Activated T-cell treated with anti-CD3 and anti-CD28 coated beads, Interleukin-2, amount 50 U/mL, for 72 hours (primary cell): Measurements from ENCODE around the gene MEGF11. TPM values are rescaled to one million over a fixed set of nuclear protein-coding genes. Genes with fewer than 3 reads are reported as not detected.
"Not testable (repeated sequence)": the region's sequence is repeated elsewhere in the genome, so short reads cannot be mapped to it uniquely, and the experiment has no call there.

Experiments
- ATAC-seq, 2 donors: fragments of 150-1000 bp; cut with Tn5 transposase; replicated peaks in 1 of 2; 2 replicates each; pipeline ENCODE4 v1.10.0; 2021; ENCODE audit warnings: moderate library complexity in 2 of 2, mild to moderate bottlenecking in 1 of 2
- DNase-seq, 2 donors: peaks; one replicate each; pipeline ENCODE4 v3.0.0; 2021 to 2022; ENCODE audit warnings: mixed read lengths in 1 of 2
- H3K27ac Mint-ChIP-seq: one replicate; pipeline ENCODE4 v1.8.0; 2022; ENCODE audit warnings: mild to moderate bottlenecking, moderate library complexity, mixed read lengths
- H3K27me3 Mint-ChIP-seq: one replicate; pipeline ENCODE4 v1.8.0; 2022; ENCODE audit warnings: low read depth, mixed read lengths
- H3K36me3 Mint-ChIP-seq, 2 donors: one replicate each; pipeline ENCODE4 v1.8.0; 2022; ENCODE audit warnings: mixed read lengths in 2 of 2, mild to moderate bottlenecking in 1 of 2; ENCODE audit not compliant: insufficient read depth in 2 of 2
- H3K4me1 Mint-ChIP-seq: one replicate; pipeline ENCODE4 v1.8.0; 2022; ENCODE audit warnings: low read depth, mixed read lengths
- H3K4me3 Mint-ChIP-seq, 2 donors: one replicate each; pipeline ENCODE4 v1.8.0; 2022; ENCODE audit warnings: mild to moderate bottlenecking in 2 of 2, mixed read lengths in 2 of 2, moderate library complexity in 2 of 2
- H3K9me3 Mint-ChIP-seq, 2 donors: one replicate each; pipeline ENCODE4 v1.8.0; 2022; ENCODE audit warnings: mixed read lengths in 2 of 2
- total RNA-seq, 2 donors: library from RNA; stranded (reverse); gene quantifications; one replicate each; pipeline ENCODE4 v1.2.3, GENCODE V29; 2022

Gene MEGF11
- total RNA-seq, 2 donors from 2014 or later = not detected

DNA sequence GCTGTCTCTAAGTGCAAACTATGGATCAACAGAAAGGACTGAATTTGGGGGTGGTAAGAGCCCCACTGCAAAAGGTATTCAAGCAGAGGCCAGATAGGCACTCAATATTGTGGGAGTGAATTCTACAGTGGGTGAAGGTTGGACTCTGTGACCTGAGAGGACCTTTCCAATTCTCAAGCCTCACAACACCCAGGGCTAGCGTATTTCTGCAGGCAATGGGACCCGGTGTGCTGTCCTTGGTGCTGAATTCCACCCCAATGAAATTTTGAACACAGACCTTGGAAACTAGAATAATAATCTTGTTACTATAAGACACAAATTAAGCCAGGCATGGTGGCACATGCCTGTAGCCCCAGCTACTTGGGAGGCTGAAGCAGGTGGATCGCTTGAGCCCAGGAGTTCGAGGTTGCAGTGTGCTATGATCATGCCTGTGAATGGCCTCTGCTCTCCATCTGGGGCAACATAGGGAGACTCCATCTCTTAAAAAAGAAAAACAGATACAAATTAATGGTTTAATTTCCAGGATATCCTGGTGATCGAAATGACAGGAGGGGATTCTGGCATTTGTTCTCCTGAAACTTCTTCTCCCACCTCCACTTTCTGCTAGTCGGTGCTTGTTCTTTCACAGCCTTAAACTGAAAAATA, 248.8 kb downstream of the MEGF11 start:
- Mint-ChIP-seq H3K4me1 (no peaks in the 10 kb centered on the region), H3K27me3 (peaks cover 12% of the 10 kb centered on the region), H3K4me3 (no peak overlapping the region), H3K36me3 (no peaks in the 10 kb centered on the region), H3K27ac (no peak overlapping the region), H3K9me3 (no peaks in the 10 kb centered on the region)
- ATAC-seq (no peak), DNase-seq (peak in 1 of 2 donors; percentile 12)

DNA sequence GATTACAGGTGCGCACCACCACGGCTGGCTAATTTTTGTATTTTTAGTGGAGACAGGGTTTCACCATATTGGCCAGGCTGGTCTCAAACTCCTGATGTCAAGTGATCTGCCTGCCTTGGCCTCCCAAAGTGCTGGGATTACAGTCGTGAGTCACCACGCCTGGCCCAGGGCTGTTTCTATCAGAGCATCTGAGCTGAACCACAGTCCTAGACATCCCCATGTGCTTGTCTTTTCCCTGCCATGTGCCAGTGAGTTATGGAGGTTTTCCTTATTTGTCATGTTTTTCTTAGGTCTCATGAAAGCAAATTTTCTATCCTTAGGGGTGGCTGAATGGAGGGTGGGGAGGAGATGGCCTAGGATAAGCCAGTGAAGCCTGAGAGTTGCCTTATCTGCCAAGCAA, 250.4 kb downstream of the MEGF11 start:
- H3K36me3 Mint-ChIP-seq, H3K27ac Mint-ChIP-seq, H3K4me1 Mint-ChIP-seq, H3K9me3 Mint-ChIP-seq, H3K4me3 Mint-ChIP-seq, ATAC-seq, DNase-seq: not testable (repeated sequence)
- peaks cover 12% of the 10 kb centered on the region for H3K27me3 Mint-ChIP-seq

DNA sequence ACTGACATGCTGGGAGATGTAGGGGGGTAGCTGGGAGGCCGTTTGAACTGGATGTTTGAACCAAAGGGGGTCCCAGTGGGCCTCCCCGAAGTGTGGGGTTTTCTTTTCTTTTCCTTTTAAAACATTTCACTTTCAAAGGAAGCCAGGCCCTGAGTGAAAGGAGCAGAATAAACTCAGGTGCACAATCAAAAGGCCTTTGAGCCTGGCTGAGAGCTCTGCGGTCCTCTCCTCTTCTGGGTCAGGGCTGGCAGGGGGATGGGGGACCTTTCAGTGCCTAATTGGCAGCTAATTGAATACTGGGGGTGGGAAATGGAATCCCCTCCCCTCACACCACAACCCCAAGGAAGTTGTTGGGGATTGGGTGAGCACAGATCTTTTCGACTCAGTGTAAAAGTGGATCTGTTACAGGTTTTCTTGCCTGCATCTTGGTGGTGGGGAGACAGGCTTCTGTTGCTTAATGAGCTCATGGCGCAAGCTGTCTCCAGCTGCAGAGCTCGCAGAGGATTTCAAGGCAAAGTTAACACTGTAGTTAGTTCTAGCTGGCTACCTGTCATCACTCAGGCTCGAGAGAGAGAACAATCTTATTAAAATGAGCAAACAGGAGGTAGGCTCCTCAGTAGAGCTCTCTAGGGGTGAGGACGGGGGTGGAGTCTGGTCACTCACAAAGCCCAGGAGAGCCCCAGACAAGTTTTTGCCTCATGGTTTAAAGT, 251.7 kb downstream of the MEGF11 start:
- H3K27me3 Mint-ChIP-seq = peaks cover 16% of the 10 kb centered on the region
- ATAC-seq = no peak
- H3K36me3 Mint-ChIP-seq = no peaks in the 10 kb centered on the region
- no peaks in the 10 kb centered on the region for H3K4me1 Mint-ChIP-seq
- no peak for DNase-seq
- no peaks in the 10 kb centered on the region for H3K9me3 Mint-ChIP-seq
- no peak overlapping the region for H3K27ac Mint-ChIP-seq
- no peak overlapping the region for H3K4me3 Mint-ChIP-seq

DNA sequence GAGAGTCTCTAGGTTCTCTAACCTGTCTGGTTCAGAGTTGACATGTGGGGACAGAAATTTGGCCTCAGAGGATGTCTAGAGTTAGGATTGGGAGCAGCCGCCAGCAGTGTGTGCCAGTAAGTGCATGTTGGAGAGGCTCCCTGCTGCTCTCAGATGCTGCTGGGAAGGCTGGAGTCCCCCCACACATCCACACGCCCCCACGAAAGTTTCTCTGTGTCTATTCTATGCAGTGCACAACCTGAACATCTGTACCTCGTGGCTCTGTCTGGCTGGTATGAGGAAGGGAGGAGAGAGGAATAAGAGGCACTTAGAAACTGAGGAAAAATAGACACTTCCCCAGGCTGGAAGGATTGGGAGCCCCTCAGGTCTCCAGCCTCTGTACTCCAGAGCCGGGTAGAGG, 252.5 kb downstream of the MEGF11 start:
- ATAC-seq = no peak
- no peaks in the 10 kb centered on the region for H3K4me1 Mint-ChIP-seq
- H3K27ac Mint-ChIP-seq = no peak overlapping the region
- H3K36me3 Mint-ChIP-seq = no peaks in the 10 kb centered on the region
- H3K27me3 Mint-ChIP-seq = peaks cover 17% of the 10 kb centered on the region
- H3K9me3 Mint-ChIP-seq = no peaks in the 10 kb centered on the region
- H3K4me3 Mint-ChIP-seq = no peak overlapping the region
- DNase-seq = no peak

DNA sequence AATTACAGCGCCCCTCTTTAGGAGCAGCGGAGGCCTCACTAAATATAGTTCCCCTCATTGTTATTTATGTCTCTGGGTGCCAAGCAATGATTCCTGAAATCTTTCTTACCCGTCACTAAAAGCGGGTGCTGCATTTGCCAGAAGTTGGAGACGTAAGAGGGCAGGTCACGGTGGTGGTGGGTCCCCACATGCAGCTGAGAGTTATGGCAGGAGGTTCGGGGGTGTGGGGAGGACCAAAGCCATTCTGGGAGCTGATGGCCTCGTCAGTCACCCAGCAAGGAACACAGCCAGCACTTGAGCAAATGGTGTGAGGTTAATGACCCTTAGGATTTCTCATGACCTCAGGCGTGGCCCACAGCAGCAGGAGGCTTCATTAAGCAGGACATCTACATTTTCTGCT, 255.1 kb downstream of the MEGF11 start:
- no peaks in the 10 kb centered on the region for H3K9me3 Mint-ChIP-seq
- peaks cover 24% of the 10 kb centered on the region for H3K27me3 Mint-ChIP-seq
- H3K27ac Mint-ChIP-seq = no peak overlapping the region
- H3K36me3 Mint-ChIP-seq = no peaks in the 10 kb centered on the region
- ATAC-seq = no peak
- DNase-seq = no peak
- no peaks in the 10 kb centered on the region for H3K4me1 Mint-ChIP-seq
- no peak overlapping the region for H3K4me3 Mint-ChIP-seq

DNA sequence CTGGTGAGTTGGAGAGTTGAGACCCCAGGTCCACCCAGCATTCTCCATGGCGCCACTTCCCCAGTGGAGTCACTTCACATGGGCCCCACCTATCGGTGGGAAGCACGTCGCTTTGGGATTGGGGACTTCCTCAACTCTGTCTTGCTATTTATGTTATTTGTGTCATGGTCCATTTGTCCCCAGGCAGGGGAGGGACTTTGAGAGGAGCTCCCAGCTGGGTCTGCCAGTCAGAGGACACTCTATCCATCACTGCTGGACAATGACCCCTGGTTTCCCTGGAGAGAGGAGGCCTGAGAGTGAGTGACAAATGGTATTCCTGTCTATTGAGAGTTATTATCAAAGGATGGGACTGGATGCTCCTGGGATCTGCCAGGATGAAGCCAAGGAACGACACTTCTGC, 256.6 kb downstream of the MEGF11 start:
- Mint-ChIP-seq H3K9me3 (no peaks in the 10 kb centered on the region), H3K4me1 (no peaks in the 10 kb centered on the region), H3K4me3 (no peak overlapping the region), H3K27me3 (peaks cover 24% of the 10 kb centered on the region), H3K36me3 (no peaks in the 10 kb centered on the region), H3K27ac (no peak overlapping the region)
- DNase-seq (no peak), ATAC-seq (no peak)

DNA sequence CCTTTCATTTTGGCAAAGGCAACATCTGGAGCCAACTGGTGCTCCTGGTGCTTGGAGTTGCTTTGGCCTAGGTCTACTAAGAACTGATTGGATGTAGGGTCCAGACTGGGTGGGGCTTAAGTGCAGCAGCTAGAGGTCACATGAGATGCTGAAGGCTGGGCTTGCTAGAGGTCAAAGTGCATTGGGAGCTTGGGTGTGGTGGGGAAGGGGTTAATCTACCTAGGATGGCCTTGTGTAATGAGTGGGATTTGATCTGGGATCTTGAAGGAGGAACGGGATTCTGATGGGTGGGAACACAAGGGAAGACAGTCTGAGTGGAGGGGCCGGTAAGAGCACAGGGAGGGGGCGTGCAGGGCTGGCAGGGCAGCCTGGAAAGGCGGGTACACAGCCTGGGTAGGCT, 258.7 kb downstream of the MEGF11 start:
- Mint-ChIP-seq H3K4me3 (no peak overlapping the region), H3K4me1 (no peaks in the 10 kb centered on the region), H3K27me3 (peaks cover 18% of the 10 kb centered on the region), H3K27ac (no peak overlapping the region), H3K9me3 (no peaks in the 10 kb centered on the region), H3K36me3 (no peaks in the 10 kb centered on the region)
- DNase-seq = no peak
- ATAC-seq = no peak

DNA sequence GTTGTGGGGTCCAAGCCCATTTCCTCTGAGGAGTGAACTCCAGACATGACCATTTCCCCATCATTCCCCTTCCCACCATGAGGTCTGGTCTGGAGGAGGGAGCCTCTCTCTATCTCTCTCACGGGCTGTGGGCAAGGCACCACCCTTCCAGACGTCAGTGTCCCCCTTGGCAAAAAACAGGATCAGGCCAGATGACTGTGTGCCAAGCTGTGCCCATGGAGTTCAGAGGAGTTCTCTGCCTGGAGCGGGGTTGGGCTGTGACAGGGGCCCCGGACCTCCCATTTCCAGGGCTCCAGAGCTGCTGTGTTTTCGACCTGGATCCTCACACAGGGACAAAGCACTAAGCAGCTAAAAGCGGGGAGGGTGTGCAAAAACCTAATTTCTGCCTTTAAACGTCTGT, 259.8 kb downstream of the MEGF11 start:
- ATAC-seq = no peak
- no peaks in the 10 kb centered on the region for H3K36me3 Mint-ChIP-seq
- no peaks in the 10 kb centered on the region for H3K4me1 Mint-ChIP-seq
- peaks cover 18% of the 10 kb centered on the region for H3K27me3 Mint-ChIP-seq
- H3K9me3 Mint-ChIP-seq = no peaks in the 10 kb centered on the region
- DNase-seq = no peak
- no peak overlapping the region for H3K27ac Mint-ChIP-seq
- H3K4me3 Mint-ChIP-seq = no peak overlapping the region

DNA sequence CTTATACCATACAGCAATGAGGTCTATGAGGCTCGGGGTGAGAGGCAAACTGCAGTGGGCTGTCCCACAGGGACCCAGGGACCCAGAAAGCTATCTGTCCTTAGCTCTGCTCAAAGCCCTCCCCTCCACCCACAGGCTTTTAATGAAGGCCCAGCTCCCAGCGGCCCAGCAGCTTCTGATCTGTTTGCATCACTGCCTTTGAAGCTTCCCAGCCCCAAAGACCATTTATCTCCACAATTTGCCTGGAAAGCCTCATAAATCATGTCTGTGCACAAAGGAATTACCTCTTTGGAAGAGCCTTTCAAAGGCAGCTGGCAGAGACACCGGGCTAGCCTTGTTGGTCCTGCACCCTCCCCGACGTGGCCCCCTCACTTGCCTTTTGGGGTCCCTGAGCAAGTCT, 260.3 kb downstream of the MEGF11 start:
- Mint-ChIP-seq H3K36me3 (no peaks in the 10 kb centered on the region), H3K4me1 (no peaks in the 10 kb centered on the region), H3K4me3 (no peak overlapping the region), H3K27me3 (peaks cover 21% of the 10 kb centered on the region), H3K9me3 (no peaks in the 10 kb centered on the region), H3K27ac (no peak overlapping the region)
- ATAC-seq = no peak
- no peak for DNase-seq

DNA sequence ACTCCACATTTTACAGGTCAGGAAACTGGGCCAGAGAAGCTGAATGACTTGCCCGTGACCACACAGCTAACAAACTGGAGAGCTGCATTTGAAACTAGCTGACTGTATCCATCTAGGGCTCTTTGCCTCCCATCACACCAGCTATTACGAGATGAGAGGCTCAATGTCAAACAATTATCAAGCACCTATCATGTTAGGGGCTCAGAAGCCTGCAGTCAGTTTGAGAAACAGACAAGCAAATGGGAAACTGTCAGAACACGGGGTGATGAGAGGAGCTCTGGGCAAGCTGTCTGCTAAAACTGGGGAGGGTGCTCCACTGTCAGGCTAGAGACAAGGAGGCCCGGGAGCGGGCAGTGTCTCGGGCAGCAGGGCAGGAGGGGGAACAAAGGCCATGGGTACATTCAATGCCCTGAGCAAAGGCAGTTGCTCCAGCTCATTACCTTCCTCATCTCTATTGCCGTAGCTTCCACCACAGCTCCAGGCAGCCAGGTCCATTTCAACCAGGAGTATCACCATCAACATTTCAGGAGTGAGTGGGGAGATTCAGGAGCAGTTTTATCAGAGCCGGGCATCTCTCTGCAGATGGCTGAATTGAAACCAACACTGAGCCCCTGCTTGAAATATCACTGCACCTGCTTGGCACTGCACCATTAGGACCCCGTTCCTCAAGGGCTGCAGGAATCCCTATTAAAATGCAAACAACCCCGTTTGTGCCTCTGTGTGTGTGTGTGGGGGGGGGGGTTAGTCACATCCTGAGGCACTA, 261.6 kb downstream of the MEGF11 start:
- DNase-seq (no peak), ATAC-seq (peak in 1 of 2 donors; percentile 32)
- H3K9me3 Mint-ChIP-seq = no peaks in the 10 kb centered on the region
- peaks cover 24% of the 10 kb centered on the region for H3K27me3 Mint-ChIP-seq
- H3K4me1 Mint-ChIP-seq = no peaks in the 10 kb centered on the region
- H3K27ac Mint-ChIP-seq = no peak overlapping the region
- H3K36me3 Mint-ChIP-seq = no peaks in the 10 kb centered on the region
- H3K4me3 Mint-ChIP-seq = no peak overlapping the region

DNA sequence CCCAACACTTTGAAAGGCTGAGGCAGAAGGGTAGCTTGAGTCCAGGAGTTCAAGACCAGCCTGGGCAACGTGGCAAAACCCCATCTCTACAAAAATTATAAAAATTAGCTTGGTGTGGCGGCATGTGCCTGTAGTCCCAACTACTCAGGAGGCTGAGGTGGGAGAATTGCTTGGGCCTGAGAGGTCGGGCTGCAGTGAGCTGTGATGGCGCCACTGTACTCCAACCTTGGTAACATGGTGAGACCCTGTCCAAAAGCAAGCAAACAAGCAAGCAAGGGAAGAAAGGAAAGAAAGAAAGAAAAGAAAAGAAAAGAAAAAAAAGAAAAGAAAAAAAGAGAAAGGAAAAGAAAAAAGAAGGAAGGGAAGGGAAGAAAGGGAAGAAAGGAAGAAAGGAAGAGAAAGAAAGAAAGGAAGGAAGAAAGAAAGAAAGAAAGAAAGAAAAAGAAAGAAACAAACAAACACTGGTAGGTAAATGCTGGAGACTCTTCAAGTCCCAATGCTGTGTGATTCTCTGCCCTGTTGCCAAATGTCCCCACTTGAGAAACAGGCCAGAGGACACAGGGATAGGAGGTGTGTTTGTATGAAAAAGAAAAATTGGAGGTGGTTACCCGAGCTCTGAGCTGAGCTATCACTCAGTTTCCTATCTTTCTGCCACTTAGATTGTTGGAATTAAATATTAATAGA, 263.1 kb downstream of the MEGF11 start:
- peaks cover 29% of the 10 kb centered on the region for H3K27me3 Mint-ChIP-seq
- no peak overlapping the region for H3K4me3 Mint-ChIP-seq
- H3K36me3 Mint-ChIP-seq = no peaks in the 10 kb centered on the region
- DNase-seq = no peak
- no peak overlapping the region for H3K27ac Mint-ChIP-seq
- H3K4me1 Mint-ChIP-seq = no peaks in the 10 kb centered on the region
- H3K9me3 Mint-ChIP-seq = no peaks in the 10 kb centered on the region
- no peak for ATAC-seq

DNA sequence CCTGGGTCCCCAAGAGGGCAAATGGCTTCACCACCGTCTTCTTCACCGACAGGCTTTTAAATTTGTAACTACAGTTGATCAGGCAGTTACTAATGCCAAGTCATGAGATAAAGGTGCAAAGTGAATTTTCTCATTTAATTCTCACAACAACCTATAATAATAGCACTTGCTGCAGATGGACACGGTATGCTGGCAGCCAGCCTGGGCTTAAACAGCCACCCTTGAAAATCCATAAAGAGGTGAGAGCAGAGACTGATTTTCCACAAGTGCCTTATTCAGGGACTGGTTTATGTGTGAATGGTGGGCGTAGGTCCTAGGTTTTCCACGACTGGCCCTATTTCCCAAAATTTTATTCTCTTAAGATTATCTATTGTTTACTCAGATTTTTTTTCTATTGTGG, 266.4 kb downstream of the MEGF11 start:
- no peak for ATAC-seq
- Mint-ChIP-seq H3K27ac (no peak overlapping the region), H3K27me3 (peaks cover 30% of the 10 kb centered on the region)

DNA sequence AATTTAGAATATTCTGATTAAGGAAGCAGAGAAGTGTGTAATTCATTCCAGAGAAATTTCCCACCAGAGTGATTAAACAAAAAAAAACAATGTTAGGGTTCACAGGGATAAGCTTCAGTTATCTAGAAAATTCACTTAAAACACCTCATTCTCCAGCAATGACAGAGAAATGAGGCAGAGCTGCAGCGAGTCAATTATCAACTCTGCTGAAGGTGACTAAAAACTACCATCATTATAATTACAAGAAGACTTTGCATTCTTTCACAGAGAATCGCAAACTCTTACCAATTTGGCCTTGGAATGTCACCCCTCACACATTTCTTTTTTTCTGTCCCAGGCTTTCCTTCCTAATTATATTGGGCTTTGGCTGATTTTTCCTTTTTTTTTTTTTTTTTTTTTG, 267.1 kb downstream of the MEGF11 start:
- Mint-ChIP-seq H3K27me3 (peaks cover 30% of the 10 kb centered on the region), H3K27ac (no peak overlapping the region), H3K4me3 (no peak overlapping the region), H3K4me1 (peaks cover 4% of the 10 kb centered on the region), H3K36me3 (no peaks in the 10 kb centered on the region), H3K9me3 (no peaks in the 10 kb centered on the region)
- ATAC-seq = no peak
- DNase-seq = no peak

More for the DNA sequence above, 266.4 kb downstream of the MEGF11 start:
- H3K4me1 Mint-ChIP-seq = peaks cover 4% of the 10 kb centered on the region
- no peak overlapping the region for H3K4me3 Mint-ChIP-seq
- no peaks in the 10 kb centered on the region for H3K36me3 Mint-ChIP-seq
- no peaks in the 10 kb centered on the region for H3K9me3 Mint-ChIP-seq
- DNase-seq = no peak
